GM19438 (cell line): ENCODE measurements around the gene GBA2.

Experiments
- ATAC-seq: cut with Tn5 transposase; IDR thresholded peaks from one replicate; pipeline ENCODE4 v1.9.1; 2021; ENCODE audit warnings: low read depth; ENCODE audit not compliant: unreplicated experiment

GBA2 gene

GRCh38 chr9:35697486-35697885 lies 51.5 kb downstream of the GBA2 start:
- no peak for ATAC-seq

GRCh38 chr9:35696520-35697215 lies 52.4 kb downstream of the GBA2 start:
- peak; percentile 73 for ATAC-seq

- no peak for ATAC-seq
These were observed 53.1 kb downstream of the GBA2 start for GRCh38 chr9:35695943-35696401.

- ATAC-seq: no peak
These were observed 57.2 kb downstream of the GBA2 start for GRCh38 chr9:35691757-35692301.

- no peak for ATAC-seq
These were observed 57.7 kb downstream of the GBA2 start for GRCh38 chr9:35691334-35691650.

GRCh38 chr9:35690614-35691333 lies 58.3 kb downstream of the GBA2 start:
- ATAC-seq: no peak

- no peak for ATAC-seq
These were observed 58.8 kb downstream of the GBA2 start for GRCh38 chr9:35690294-35690613.

- no peak for ATAC-seq
These were observed 59.3 kb downstream of the GBA2 start, which contains the start of gene TPM2 for GRCh38 chr9:35689542-35690293. Gene TPM2, minus strand, starts transcription at chr9:35689925. Its CDS starts 108 bp downstream, at chr9:35689817.

GRCh38 chr9:35688558-35689541 lies 60.2 kb downstream of the GBA2 start:
- no peak for ATAC-seq

- ATAC-seq: no peak
These were observed 61.0 kb downstream of the GBA2 start for GRCh38 chr9:35687972-35688557.

GRCh38 chr9:35687306-35687705 lies 61.7 kb downstream of the GBA2 start:
- no peak for ATAC-seq
